Stomach (tissue), 4 donors: ENCODE measurements around the gene TC2N.

Source experiments
- CTCF ChIP-seq, 7 experiments: fragments of 450-650 bp in 4 of 7; fragments of 200-600 bp in 3 of 7; sonication (generic) in 3 of 7; IDR thresholded peaks; one replicate each; pipeline ENCODE4 v1.5.1; 2016 to 2019; ENCODE audit warnings: antibody characterized with exemption in 7 of 7, control low read depth in 2 of 7, mild to moderate bottlenecking in 1 of 7
- POLR2A ChIP-seq, 4 donors: fragments of 450-650 bp; IDR thresholded peaks; one replicate each; pipeline ENCODE4 v1.6.1; 2016; ENCODE audit warnings: antibody characterized with exemption in 4 of 4, control low read depth in 2 of 4, mild to moderate bottlenecking in 1 of 4, moderate library complexity in 1 of 4
- POLR2AphosphoS5 ChIP-seq, 3 donors: sonication (generic); formaldehyde crosslinking; IDR thresholded peaks; one replicate each; pipeline ENCODE4 v1.6.1; 2016; ENCODE audit warnings: antibody characterized with exemption in 3 of 3

GRCh38 chr14:91899213-91899612, 31.9 kb upstream of the TC2N start:
- TF ChIP-seq CTCF (IDR thresholded peaks at IDR 0.05), result peak in 3 of 7 experiments; percentile 9 to 44 (median 13)
- TF ChIP-seq POLR2AphosphoS5 (IDR thresholded peaks at IDR 0.05), result no peak
- TF ChIP-seq POLR2A (IDR thresholded peaks at IDR 0.05), result no peak
